ENCODE data around the gene ZNF488.
"Not testable (repeated sequence)": the region's sequence is repeated elsewhere in the genome, so short reads cannot be mapped to it uniquely, and the experiment has no call there.

The ZNF488 gene

DNA sequence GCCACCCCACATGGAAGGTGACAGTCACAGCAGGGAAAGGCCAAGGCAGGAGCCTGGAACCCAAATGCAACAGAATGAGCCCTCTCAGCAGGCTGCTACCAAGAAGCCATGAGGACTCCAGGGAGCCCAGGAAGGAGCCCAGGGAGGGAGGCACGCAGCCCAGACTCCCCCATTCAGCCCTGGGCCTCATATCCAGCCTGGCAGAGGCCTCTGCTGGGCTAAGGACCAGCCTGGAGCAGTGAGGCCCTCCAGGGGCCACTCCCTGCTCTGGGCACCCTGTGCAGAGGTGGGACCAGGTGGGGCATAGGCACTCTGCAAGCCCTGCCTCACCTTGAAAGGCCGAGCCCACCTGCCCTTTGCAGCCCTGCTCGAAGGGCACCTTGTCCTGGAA lies 25.8 kb upstream of the ZNF488 start:
- no peak for DNase-seq (ENCODE audit: low read depth in 2 of 2)

DNA sequence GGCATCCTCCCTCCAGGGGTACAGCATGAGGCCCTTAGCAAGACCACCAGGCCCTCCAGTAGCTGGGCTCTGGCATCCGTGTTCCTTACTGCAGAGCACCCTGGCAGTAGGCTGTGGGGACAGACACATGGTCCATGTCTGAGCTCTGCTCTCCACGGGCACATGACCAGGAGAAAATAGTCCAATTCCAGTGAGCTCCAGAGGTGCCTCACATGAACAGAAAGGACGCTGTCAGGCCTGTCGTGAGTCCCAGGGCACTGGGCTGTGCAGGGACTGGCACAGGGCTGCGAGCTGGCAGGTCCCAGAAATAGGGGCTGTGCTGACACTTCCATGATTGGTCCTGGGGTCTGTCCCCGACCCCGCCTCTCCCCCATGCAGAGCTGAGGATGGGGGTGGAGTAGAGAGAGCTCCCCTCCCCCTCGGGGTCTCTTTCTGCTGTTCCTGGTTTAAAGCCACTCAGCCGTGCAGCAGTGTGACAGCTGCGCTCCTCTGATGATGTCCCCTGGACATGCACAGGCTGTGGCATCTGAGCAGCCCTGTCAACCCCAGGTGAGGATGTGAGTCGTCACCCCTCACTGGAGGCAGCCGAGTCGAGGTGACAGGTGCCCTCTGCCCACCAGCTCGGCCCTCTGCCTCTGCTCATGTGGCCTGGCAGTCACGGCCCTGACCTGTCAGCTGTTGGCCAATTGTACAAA lies 25.2 kb upstream of the ZNF488 start:
- no peak for DNase-seq (ENCODE audit: low read depth in 2 of 2)

DNA sequence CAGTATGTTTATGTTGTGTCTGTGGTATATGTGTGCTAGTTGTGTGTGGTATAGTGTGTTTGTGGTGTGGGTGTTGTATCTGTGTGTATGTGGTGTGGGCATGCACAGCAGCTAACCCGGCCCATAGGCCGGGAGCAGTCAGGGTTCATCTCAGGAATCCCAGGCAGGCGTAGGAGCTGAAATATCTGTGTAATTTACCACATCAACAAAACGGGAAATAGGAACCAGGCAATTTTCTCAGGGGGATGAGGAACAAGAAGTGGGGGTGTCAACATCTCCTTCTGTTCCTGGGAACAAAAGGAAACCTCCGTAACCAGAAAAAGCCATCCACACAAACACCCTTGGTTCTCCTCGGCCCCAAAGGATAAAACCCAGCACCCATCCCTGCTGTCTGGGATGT lies 24.5 kb upstream of the ZNF488 start:
- no peak for DNase-seq (ENCODE audit: low read depth in 2 of 2)

DNA sequence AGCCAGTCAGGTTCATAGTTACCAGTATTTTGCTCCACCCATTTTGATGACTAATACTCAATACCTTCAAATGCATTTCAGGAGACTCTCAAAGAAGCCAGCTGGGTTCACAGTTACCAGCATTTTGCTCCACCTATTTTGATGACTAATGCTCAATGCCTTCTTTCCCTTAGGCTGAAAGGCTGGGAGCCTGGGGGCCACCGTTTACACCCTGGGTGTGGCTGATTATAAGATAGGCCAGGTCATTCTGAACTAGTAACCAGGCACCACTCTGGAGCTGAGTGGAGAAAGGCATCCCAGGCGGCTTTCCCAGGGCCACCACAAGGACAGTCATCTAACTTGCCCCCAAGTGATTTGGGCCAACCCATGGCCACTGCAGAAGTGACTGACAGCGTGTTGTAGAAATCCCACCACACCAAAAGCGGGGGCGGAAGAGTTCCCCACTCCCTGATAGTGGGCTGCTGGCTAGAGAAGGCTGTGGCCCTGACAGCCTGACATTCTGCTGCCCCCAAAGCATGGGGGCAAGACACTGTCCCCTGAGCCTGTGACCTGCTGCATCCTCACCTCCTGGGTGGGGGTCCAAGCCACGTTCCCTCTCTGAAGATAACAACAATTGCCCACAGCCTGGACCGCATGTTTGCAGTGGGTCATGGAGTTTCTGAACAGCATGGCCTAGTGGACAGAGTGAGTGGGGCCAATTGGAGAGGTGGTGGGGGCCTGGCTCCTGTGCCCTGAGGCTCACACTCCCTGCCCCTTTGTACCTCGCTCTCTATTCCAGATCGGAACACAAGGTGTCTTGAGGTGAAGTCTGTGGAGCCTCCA lies 23.0 kb upstream of the ZNF488 start:
- no peak for DNase-seq (ENCODE audit: low read depth in 2 of 2)

DNA sequence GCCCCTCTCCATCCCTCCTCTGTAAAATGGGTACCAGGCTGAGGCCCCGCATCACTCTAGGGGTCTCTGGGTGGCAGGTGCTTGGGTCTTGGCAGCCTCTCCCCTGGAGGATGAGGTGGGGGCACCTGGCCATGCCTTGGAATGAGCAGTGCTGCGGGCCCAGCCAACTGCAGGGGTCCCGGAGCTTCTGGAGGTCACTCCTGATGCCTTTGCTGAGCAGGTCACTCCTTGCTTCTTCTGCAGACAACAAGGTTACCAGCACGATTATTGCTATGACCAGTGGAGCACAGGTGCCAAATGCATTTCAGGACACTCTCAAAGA lies 22.4 kb upstream of the ZNF488 start:
- no peak for DNase-seq (ENCODE audit: low read depth in 2 of 2)

DNA sequence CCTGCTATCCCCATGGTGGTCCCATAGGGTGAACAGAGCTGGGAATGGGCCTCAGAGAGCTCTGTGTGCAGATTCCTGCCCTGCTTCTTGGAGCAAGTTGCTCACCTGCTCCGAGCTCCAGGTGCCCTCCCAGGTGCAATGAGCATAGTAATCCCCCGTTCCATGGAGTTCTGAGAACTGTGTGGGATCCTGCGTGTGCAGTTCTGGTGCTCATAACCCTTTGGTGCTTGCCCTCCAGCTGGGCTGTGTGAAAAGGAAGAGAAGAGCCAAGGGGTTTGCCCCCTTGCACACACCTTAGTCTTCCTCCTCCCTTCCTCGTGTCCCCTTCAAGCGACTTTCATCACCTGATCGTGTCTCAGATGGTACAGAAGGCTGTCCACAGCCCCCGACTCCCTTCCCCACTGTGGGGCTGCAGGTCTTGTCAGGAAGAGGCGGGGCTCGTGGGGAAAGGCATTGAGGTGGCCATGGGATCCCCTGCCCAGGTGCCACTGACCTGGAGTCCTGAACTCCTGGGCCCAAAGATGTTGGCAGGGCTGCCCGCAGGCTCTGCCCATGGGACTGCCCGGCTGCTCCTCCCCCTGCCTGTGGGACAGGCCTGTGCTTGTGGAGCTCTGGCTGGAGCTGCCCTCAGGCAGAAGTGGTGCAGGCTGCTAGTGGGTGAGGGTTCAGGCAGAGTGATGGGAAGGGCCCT lies 21.9 kb upstream of the ZNF488 start:
- DNase-seq (ENCODE audit: low read depth in 2 of 2), result no peak

DNA sequence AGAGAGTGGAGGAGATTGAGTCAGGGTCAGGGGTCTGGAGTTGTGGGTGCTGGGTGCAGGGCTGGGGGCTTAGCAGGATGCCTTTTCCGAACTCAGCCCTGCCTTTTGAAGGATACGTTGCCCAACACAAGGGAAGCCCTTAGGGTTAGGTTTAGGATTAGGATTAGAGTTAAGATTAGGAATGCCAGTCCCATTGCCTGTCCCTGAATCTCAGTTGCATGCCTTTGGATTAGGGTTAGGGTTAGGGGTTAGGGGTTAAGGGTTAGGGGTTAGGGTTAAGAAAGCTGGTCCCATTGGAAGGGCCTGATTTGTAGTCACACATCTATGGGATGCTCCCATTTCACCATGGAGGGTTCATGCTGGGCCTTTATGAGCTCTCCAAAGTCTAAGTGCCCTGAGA lies 20.8 kb upstream of the ZNF488 start:
- no peak for DNase-seq (ENCODE audit: low read depth in 2 of 2)

DNA sequence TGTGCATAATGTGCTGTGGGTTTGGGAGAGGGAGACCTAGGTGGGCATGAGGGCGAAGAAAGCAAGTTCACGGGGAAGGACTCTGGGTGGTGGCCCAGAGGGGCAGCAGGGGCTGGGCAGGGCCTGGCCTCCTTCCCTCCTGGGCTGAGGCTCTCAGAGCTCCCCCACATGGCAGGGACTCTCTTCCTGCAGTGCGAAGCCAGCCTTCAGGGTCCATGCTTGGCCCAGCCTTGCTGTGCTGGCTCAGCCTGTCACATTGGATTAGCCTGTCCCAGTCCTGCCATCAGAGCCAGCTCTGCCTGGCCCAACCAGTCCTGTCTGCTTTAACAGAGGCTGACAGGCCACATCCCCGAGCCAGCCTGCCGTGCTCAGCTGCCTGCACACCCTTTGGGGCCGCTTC lies 20.4 kb upstream of the ZNF488 start:
- no peak for DNase-seq (ENCODE audit: low read depth in 2 of 2)

DNA sequence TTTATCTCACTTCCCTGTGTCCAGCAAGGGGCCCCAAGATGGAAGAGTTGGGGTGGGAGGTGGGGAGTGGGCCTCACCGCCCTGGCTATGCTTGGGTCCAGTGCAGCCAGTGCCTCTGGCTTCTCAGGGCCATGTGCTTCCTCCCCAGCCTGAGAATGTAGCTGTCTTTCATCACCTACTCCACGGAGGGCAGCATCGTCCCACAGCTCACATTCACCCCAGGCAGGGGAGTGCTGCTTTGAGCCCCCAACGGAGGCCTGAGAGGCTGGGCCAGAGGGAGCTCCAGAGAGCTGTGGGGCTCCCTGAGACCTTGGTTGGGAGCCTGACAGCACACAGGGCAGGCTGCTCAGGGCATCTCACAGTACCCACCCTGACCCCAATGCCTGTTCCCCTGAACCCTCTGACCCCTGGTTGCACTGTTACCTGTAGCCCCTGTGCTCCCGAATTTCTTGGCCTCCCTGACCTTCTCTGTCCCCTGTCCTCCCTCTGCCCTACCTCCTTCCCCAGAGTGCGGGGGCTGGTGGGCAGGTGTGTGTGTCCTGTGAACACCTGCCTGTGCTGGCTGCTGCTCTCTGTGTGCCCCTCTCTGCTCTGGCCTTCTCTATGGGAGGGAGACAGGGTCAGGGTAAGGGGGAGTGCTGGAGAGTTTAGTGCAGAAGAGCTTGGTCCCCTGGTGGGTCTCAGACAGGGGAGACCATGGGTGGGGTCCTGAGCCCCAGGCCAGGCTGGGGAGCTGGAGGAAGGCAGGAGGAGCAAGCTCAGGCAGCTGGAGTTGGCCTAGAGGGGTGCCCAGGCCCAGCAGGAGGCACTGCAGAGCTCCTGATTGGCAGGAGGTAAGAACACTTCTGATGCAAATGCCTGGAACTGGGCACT lies 19.6 kb upstream of the ZNF488 start:
- DNase-seq (ENCODE audit: low read depth in 2 of 2), result no peak

DNA sequence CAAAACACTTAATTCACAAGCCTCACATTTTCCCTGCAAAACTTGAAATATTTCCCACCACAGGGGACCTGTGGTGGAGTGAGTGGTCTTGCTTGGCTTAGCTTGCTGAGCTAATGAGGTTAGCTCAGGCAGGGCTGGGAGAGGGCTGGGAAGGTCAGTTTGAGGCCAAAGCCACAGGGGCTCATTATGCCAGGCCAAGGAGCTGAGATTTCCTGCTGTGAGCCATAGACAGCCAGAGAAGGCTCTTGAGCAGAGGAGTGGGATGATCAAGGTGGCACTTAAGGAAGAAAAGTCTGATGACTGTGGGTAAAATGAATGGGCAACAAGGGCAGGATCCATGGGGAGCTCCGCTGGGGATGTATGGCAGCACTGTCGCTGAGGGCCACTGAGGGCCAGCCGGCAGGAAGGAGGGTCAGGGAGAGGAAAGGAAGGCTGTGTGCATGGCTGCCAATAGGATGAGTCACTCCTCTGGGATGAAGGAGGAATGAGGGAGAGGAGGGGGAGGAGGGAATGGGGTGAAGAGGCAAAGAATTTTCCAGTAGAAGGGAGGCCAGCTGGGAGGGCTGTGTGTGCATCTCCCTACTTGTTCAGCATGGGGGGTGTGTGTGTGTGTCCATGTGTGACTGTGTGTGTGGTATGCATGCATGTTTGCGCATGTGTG lies 18.7 kb upstream of the ZNF488 start:
- DNase-seq (ENCODE audit: low read depth in 2 of 2), result no peak

DNA sequence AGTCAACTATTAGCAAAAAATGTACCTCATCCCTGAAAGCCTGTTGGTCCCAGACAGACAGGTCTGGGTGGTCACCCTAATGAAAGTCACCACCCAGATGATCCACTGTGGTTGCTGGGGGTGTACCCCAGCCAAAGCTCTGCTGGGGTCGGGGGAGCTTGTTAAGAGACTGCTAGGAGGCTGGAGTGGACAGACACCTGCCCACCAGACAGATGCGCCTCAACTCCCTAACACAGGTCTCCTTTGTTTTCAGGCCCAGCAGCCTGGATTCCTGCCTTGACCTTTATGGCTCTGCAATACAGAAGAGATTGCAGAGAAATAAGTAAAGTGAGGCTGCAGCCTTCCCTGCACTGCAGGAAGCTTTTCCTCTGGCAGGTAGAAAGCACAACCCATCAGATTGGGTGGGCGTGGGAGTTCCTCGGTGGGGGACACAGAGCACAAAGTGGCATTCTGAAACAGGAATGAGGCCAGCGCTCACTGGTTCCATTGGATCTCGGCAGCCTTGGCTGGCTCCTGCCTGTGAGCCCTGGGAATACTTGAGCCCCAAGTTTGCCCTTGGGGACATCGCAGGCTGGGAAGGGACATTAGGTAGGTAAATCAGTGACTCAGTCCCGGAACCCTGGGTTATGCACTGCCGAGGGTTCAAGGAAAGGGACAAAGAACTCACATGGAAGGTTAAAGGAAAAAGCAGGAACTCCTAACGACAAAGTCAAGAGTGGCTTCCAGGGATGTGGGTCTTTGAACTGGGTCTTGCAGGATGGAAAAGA lies 18.0 kb upstream of the ZNF488 start:
- DNase-seq (ENCODE audit: low read depth in 2 of 2), result no peak

DNA sequence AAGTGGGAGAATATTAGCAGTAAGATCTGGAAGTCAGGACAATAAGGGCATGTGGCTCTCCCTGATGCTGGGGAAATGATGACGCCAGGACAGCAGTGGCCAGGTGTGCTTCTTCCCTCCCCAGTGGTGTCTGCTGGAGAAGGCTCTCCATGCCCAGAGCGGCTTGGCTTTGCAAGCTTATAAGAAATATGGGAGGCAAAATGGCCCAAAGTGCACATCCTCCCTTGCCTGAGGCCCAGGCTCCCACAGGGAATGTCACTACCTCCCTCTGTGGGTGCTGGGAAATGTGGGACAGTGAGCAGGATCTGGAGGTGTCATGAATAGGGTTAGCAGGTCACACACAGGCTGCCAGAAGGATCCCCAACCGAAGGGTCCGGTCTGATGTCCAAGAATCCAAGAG lies 17.1 kb upstream of the ZNF488 start:
- DNase-seq (ENCODE audit: low read depth in 2 of 2), result no peak

DNA sequence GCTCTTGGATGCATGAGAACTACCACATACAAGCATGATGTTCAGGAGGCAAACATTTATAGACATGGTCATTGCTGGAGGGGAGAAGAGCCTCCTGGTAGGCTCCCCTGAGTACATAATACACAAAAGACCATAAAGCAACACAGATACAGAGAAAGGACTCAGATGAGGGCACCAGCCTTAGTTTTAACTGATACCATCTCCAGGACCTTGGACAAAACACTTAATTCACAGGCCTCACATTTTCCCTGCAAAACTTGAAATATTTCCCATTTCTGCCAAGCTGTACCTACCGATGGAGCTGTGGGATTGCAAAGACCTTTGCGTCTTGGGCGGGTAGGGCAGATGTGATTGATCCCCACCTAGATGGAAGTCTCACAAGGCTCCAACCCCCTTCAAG lies 16.7 kb upstream of the ZNF488 start:
- DNase-seq (ENCODE audit: low read depth in 2 of 2), result no peak

DNA sequence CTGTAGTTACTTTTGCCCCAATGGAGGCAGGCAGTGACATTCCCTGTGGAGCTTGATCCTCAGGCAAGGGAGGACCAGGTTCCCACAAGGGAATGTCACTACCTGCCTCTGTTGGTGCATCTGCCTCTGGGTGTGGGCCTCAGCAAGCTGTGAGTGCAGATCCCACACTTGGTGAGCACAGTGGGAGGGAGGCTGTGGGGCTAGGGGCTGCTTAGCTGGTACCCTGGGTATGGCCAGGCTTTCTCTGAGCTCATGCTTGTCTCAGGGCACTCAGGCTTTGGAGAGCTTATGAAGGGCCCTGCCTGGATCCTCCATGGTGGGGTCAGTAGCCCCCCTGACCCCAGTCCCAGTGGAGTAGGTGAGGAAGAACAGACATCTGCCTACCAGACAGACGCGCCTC lies 16.2 kb upstream of the ZNF488 start:
- DNase-seq (ENCODE audit: low read depth in 2 of 2), result no peak

DNA sequence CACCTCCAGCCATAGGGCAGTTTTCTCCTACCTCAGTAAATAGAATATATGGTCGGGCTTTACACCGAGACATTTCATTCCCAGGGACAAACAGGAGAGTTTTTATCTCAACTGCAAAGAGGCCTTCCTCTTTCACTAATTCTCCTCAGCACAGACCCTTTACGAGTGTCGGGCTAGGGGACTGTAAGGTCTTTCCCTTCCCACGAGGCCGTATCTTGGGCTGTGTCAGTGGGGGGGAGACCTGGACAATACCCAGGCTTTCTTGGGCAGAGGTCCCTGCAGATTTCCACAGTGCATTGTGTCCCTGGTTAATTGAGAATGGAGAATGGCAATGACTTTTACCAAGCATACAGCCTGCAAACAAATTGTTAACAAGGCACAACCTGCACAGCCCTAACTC lies 13.2 kb upstream of the ZNF488 start:
- DNase-seq (ENCODE audit: low read depth in 2 of 2), result no peak

DNA sequence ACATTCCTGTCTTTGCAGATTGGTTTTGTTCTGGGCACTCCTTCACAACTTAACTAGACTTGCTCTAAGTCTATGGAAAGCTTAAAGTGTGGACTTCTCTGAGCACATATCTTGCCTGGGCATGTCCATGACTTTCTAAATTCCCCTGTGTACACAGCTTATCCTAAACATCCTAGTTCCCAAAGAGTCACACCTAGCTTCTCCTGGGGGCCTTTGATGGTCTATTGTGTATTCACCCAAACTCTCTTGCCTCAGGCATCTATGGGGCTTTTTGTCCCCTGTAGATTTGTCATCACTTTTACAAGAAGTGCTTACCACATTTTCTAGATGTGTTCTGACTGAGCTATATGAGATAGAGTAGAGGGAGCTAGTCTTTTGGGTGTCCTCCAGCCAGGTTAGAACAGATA lies 12.2 kb upstream of the ZNF488 start:
- no peak for DNase-seq (ENCODE audit: low read depth in 2 of 2)

DNA sequence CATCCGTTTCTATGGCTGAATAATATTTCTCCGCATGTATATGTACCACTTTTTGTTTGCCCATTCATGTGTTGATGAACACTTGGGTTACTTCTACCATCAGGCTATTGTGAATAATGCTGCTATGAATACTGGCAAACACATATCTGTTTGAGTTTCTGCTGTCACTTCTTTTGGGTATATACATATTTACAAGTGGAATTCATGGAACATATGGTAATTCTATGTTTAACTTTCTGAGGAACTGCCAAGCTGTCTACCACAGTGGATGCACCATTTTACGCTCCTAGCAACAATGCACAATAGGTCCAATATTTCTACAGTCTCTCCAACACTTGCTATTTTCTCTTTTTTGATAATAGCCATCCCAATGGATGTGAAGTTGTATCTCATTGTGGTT lies 5.5 kb upstream of the ZNF488 start:
- no peak for DNase-seq (ENCODE audit: low read depth in 2 of 2)

DNA sequence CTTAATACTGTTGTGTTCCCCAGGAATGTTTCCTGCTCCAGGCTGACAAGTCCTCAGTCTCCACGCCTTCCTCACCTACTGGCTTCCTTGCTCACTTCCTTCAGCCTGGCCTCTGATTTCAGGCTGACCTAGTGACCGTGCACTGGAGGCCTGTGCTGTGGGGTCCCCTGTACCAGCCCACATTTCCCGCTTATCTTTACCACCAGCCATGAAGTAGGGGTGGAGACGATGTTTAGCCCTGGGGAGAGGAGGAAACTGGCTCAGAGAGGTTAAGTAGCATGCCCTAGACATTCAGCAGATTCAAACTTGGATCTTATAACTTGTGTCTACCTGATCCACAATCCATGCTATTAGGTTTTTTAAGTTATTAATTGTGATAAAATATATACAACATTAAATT lies 4.8 kb upstream of the ZNF488 start:
- DNase-seq (ENCODE audit: low read depth in 2 of 2), result no peak

DNA sequence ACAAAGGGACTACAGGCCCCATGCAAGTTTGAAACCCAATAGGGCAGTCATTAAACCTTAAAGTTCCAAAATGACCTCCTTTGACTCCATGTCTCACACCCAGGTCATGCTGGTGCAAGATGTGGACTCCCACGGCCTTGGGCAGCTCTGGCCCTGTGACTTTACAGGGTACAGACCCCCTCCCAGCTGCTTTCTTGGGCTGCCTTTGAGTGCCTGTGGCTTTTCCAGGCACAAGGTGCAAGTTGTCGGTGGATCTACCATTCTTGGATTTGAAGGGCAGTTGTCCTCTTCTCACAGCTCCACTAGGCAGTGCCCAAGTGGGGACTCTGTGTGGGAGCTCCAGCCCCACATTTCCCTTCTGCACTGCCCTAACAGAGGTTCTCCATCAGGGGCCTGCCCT lies 2.0 kb upstream of the ZNF488 start:
- not testable (repeated sequence) for DNase-seq (ENCODE audit: low read depth in 2 of 2)

DNA sequence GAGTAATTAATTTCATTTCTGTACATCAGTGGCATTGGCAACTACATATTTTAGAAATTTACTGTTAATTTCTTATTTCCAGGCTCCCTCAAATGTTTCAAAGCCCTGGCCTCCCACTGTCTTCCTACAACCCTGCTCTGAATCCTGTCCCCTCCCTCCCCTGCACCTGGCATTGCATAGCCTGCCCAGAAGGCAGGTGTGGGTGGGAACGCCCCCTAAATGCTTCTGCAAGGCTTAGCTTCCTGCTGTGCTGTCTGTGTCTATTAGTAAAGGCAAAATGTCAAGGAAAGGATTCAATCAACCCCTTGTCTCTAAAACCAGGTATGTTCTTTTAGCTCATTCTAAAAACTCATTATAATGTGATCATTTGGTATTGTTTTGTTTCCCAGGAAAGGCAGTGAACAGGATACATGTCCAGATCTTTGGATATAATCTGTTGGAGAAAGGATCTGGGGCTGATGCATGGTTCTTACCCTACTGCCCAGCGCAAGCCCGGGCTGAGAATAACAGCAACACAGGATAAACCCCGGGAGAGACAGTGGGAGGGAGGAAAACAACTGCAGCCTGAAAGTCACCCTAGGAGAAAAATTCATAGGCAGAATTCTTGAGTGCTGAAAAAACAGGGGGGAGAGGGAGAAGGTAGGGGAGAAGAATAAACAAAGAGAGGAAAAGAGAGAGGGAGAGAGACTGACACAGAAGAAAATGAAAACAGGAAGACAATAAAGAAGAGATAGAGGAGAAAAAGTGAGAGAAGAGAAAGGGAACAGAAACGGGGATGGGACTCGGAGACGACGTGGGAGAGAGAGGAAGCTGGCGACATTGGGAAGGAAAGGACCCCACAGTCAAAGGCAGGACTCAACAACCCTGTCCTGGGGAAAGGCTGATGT lies 589 bp downstream of the ZNF488 start:
- DNase-seq (ENCODE audit: low read depth in 2 of 2), result no peak

All from stimulated activated CD8-positive, alpha-beta memory T cell treated with anti-CD3 and anti-CD28 coated beads, Interleukin-7, amount 100 ng/mL, for 4 hours (primary cell).